Astrocyte of the spinal cord (primary cell): ENCODE measurements around the gene NUDT12.

Experiments
- DNase-seq: peaks from one replicate; pipeline ENCODE4 v3.0.0; 2011; ENCODE audit warnings: low read depth, low spot score
- H3K4me3 ChIP-seq: 2 replicates; pipeline ENCODE4 v1.5.1; 2011; ENCODE audit warnings: low read depth, mild to moderate bottlenecking, low read length, moderate library complexity
- in situ Hi-C: cut with HindIII; loops from 2 replicates; pipeline ENCODE4 v1.10.0; 2017; ENCODE audit warnings: low sequenced_read_pairs
- TF ChIP-seq, protein P1 (sequence below): IDR thresholded peaks from 2 replicates; pipeline ENCODE4 v1.5.1; 2012; ENCODE audit warnings: low read depth, mild to moderate bottlenecking, low read length, inconsistent platforms

Gene NUDT12

DNA sequence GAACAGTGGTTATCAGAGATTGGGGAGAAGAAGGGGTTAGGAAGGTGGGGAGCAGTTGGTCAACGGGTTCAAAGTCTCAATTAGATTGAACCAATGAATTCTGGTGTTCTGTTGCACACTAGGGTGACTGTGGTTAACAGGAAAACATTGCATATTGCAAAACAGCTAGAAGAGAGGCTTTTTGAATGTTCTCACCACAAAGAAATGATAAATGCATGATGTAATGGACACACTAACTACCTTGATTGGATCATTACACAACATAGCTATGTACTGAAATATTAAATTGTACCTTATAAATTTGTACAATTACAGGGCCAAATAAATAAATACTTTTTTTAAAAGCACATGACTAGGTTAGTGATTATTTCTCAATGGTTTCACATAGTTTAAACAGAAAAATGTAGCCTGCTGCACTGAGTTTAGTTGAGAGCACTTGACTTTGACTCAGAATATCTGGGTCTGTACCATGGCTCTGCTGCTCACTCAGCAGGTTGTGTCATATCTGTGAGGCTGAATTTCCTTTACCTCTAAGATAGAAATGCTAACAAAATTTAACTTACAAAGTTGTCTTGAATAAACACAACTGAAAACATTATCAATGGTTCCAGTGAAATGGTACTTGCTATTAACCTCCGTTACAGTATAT is 30.4 kb downstream of the NUDT12 start:
- TF ChIP-seq, protein P1, sequence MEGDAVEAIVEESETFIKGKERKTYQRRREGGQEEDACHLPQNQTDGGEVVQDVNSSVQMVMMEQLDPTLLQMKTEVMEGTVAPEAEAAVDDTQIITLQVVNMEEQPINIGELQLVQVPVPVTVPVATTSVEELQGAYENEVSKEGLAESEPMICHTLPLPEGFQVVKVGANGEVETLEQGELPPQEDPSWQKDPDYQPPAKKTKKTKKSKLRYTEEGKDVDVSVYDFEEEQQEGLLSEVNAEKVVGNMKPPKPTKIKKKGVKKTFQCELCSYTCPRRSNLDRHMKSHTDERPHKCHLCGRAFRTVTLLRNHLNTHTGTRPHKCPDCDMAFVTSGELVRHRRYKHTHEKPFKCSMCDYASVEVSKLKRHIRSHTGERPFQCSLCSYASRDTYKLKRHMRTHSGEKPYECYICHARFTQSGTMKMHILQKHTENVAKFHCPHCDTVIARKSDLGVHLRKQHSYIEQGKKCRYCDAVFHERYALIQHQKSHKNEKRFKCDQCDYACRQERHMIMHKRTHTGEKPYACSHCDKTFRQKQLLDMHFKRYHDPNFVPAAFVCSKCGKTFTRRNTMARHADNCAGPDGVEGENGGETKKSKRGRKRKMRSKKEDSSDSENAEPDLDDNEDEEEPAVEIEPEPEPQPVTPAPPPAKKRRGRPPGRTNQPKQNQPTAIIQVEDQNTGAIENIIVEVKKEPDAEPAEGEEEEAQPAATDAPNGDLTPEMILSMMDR: no peak
- no peak overlapping the region for H3K4me3 ChIP-seq
- DNase-seq: no peak
- in situ Hi-C loops: no loop called here

DNA sequence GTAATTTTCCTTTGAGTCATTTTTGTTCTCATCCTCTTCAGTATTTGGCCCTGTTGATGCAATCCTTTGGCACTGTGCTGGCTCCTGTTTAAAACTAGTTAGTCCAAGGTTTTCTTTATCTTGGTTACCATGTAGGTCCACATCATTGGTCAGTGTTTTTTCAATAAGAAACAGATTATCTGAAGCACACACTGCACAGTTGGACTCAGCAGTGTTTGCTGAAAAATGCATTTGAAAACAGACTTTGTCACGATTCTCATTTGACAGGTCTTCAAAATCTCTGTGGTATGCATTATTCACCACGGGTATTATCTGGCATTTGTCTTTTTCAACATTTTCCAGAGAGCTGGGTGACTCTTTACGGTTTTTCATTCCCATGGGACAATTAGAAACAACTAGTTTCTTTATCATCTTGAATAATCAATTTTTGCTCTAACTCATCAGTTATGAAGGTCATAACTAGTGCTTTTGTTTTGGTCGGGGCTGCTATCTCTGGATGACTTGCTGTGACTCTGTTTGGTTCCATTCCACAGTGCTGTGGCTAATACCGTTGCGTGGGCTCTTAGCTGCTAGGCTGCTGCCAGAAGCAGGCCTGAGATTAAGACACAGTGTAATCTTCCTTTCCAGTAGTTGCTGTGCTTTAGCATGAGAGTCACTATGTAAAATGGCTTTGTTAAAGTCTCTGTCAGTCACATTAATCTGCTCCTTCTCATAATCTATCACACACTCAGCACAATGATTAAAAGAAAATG is 36.2 kb downstream of the NUDT12 start:
- DNase-seq: no peak
- TF ChIP-seq, protein P1: no peak
- in situ Hi-C loops: no loop called here
- H3K4me3 ChIP-seq: no peak overlapping the region

DNA sequence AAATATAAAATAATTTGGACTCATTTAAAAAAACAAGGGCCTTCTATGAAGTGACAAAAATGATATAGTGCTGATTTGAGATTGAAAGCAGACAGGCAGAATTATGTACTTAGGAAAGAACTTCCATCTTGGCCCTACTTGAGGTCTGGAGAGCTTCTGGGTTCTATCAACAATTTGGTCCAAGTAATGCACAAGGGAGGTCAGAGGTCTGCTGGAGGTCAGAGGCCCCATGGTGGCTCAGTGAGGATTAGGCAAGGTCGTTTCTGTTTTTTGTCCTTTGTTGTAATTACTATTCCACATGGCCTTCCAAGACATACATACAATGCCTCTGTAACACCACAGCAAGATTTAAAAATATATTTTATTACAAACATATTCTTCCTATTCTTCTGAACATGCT is 37.2 kb downstream of the NUDT12 start:
- TF ChIP-seq, protein P1: no peak
- DNase-seq: no peak
- in situ Hi-C loops: no loop called here
- no peak overlapping the region for H3K4me3 ChIP-seq

DNA sequence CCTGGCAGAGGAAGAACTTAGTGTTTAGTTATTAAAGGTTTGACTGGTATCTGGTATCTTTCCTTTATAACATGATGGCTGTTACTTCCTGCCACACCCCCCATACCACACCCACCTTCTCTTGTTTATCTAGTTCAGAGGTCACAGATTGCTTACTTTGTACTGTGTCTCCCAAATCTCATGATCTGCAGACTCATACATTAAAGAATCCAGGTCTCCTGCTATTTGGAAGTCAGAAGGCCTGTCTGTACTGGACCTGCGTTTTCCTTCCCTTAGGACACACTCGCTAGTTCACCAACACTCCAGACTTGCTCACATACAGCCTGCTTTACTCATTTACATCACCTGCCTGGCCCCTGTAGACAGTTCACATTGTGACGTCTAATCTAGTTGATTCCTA is 39.3 kb downstream of the NUDT12 start:
- in situ Hi-C loops: no loop called here
- no peak overlapping the region for H3K4me3 ChIP-seq
- DNase-seq: no peak
- TF ChIP-seq, protein P1: no peak

DNA sequence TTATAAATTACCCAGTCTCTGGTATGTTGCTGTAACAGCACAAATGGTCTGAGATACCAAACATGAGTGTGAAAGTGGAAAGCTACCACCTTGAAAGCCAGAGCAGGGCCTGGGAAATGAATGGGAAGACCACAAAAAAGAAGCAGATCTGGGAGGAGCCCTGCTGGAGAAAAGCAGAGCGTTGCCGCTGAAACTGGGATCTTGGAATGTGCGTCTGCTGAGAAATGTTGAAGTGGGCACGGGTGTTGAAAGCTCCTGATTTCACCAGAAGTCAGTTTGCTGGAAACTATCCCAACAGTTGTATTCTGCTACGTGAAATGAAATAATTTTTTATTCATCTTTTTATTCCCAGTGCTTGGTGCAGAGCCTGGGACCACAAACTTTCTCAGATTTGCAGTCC is 40.0 kb downstream of the NUDT12 start:
- DNase-seq: no peak
- in situ Hi-C loops: no loop called here
- TF ChIP-seq, protein P1: no peak
- no peak overlapping the region for H3K4me3 ChIP-seq

DNA sequence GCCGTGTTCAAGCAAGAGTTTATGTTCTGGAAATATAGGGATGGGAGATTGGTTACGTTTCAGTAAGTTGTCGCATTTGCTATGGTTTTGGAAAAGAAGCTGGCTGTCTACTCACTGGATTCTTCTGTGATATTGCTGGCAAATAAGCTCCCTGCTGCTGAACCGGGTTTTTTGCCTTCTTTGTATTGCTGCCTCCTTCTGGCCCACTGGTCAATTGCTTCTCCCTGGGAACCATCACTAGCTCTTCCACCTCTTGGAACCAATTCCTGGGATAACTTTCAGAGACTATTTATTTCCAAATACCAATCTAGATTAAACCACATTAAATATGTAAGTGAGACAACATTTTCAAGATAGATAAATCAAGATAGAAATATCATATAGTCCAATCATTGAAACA is 43.0 kb downstream of the NUDT12 start:
- in situ Hi-C loops: no loop called here
- TF ChIP-seq, protein P1: peak; percentile 33
- DNase-seq: no peak
- H3K4me3 ChIP-seq: no peak overlapping the region
